HG03135 (cell line): ENCODE measurements around the gene NLN.
"Not testable (repeated sequence)": the region's sequence is repeated elsewhere in the genome, so short reads cannot be mapped to it uniquely, and the experiment has no call there.

Experiments
- ATAC-seq: cut with Tn5 transposase; IDR thresholded peaks from one replicate; pipeline ENCODE4 v1.9.1; 2021; ENCODE audit warnings: mild to moderate bottlenecking, moderate library complexity; ENCODE audit not compliant: unreplicated experiment

The NLN gene

DNA sequence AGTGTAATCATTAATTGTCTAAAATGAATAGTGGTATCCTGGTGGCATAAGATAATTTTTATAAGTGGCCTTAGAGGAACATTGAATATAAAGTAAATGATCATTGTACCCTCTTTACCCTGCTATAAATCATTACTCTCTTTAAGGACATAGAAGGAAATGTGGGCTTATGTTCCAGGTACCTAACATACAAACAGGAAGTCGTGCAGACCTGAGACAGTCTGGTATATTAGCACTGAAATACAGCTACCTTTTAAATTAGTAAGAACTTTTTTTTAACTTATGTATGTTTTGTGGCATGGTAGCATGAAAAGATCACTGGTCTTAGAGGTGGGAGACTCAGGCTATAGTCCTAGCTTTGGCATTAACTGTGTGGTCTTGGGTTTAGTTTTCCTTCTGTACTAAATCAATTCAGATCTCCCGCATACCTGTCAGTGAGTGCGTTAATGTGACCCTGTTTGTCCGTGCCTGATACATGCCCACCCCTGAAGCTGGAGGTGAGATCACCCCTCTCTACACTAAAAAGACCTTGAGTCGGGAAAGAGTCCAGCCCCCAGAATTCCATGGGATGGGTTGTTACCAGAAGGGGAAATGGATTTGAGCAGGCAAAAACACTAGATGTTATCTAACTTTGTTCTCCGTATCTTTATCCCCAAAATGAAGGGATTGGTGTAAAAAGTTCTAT is 145.0 kb downstream of the NLN start:
- no peak for ATAC-seq

- ATAC-seq, result no peak
These were observed 145.7 kb downstream of the NLN start for GRCh38 chr5:65867542-65868195.

DNA sequence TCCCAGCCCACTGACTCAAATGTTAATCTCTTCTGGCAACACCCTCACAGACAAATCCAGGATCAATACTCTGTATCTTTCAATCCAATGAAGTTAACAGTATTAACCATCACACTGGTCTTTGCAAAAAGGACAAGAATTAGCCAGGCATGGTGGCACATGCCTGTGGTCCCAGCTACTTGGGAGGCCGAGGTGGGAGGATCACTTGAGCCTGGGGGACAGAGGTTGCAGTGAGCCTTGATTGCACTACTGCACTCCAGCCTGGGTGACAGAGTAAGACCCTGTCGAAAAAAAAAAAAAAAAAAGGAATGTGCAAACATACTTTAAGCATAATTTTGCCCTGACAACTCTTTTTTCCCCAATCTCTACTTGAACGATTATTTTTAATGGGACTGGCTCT is 146.5 kb downstream of the NLN start:
- no peak for ATAC-seq

- ATAC-seq, result no peak
These were observed 149.2 kb downstream of the NLN start for GRCh38 chr5:65871182-65871581.

DNA sequence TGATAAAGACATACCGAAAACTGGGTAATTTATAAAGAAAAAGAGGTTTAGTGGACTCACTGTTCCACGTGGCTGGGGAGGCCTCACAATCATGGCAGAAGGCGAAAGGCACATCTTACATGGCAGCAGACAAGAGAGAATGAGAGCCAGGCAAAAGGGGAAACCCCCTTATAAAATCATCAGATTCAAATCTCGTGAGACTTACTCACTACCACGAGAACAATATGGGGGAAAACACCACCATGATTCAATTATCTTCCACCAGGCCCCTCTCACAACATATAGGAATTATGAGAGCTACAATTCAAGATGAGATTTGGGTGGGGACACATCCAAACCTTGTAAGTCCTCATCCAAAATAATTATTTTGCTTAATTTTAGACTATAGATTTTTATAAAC is 149.8 kb downstream of the NLN start:
- ATAC-seq, result not testable (repeated sequence)

GRCh38 chr5:65873181-65873750 is 151.3 kb downstream of the NLN start:
- no peak for ATAC-seq

DNA sequence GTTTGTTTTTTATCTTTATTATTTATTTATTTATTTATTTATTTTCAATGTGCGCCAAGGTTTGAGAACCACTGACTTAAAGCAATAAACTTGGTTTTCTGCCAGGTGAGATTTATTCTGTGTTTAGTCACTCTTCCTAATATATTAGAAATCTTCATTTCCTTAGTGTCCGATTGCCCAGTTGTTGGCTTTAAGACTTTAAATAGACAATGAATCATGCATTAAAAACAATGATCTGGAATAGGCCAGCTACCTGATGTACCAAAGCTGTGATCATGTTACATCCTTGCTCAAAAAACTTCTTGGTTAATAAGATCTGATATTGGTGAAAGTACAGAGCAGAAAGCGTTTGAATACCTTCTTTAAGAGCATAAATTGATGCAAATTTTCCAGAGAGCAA is 152.2 kb downstream of the NLN start:
- no peak for ATAC-seq

DNA sequence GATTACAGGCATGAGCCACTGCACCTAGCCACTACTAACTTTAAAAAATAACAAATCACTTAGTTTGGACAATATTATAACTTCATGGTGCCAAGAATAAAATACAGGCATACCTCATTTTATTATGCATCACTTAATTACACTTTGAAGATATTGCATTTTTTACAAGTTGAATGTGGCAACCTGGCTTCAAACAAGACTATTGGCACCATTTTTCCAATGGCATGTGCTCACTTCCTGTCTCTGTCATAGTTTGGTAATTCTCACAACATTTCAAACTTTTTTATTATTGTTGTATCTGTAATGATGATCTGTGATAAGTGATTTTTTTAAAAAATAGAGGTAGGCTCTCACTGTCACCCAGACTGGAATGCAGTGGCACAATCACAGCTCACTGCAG is 154.5 kb downstream of the NLN start:
- no peak for ATAC-seq

DNA sequence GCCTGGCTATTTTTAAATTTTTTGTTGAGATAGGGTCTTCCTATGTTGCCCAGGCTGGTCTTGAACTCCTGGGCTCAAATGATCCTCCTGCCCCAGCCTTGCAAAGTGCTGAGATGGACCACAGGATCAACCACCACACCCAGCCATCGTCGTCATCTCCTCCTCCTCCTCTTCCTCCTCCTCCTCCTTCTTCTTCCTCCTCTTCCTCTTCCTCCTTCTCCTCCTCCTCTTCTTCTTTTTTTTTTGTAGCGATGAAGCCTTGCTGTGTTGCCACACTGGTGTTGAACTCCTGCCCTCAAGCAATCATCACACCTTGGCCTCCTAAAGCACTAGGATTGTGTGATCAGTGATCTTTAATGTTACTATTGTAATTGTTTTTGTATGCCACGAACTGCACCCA is 155.0 kb downstream of the NLN start:
- no peak for ATAC-seq
